GM10847 (cell line): ENCODE data around the gene RABGAP1L.

Experiments used
- POLR2A ChIP-seq: IDR thresholded peaks from 2 replicates; pipeline ENCODE4 v1.6.1; 2011; ENCODE audit not compliant: insufficient read length; ENCODE audit errors: extremely low read depth

RABGAP1L gene

GRCh38 chr1:174743654-174744561 lies 584.6 kb downstream of the RABGAP1L start:
- no peak for TF ChIP-seq POLR2A

- TF ChIP-seq POLR2A: no peak
Observed at GRCh38 chr1:174744886-174745285, 585.6 kb downstream of the RABGAP1L start.

DNA sequence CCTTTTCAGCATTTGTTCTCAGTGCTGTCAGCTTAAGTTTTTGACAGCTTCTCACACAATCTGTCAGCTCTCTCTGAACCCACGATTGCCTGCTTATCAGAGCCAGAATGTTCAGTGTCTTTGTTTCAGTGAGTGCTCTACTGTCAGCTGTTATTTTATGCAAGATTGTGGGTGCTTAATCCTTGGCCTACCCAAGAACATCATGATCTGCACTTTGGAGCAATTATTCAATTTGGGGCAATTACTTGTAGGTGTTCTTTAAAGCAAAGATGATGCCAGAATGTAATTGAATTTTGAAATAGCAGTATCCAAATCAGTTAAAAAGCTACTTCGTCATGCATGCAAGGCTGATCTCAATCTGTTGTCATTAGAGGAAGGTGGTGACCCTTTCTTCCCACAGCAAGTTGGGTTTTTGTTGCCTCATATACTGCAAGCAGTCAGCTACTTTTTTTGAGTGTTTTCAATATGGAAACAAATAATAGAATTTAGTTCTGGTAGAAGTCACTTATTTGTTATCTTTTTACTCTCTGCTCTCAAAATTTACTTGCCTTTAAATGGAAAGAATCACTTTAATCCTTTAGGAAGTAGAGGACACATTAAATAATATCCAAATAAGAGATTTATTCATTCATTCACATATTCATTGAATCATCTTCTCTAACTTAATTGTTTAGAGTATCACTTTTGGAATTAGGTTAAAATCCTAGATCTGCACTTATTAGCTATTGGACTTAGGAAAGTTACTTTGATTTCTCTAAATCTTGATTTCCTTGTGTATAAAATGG lies 586.9 kb downstream of the RABGAP1L start:
- TF ChIP-seq POLR2A: no peak

DNA sequence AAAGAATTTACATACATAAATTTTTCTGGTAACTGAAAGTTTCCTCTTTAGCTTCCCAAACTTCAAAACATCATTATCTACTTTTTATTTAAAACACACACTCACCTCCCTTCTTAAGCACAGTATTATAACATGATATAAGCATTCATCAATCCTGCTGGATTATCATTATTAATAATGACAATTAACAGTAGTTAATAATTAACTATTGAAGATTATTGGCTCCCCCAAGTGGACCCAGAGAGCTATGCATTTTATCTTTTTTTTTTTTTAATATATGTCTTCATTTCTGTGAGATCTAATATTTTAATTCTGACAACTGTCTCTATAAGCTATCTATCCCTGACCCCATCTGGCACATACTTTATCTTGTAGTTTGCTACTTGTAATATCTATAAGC lies 588.3 kb downstream of the RABGAP1L start:
- no peak for TF ChIP-seq POLR2A

- TF ChIP-seq POLR2A: no peak
Observed at GRCh38 chr1:174748586-174748985, 589.3 kb downstream of the RABGAP1L start.

- TF ChIP-seq POLR2A: no peak
Observed at GRCh38 chr1:174753131-174753530, 593.8 kb downstream of the RABGAP1L start.

GRCh38 chr1:174761335-174761734 lies 602.0 kb downstream of the RABGAP1L start:
- no peak for TF ChIP-seq POLR2A

DNA sequence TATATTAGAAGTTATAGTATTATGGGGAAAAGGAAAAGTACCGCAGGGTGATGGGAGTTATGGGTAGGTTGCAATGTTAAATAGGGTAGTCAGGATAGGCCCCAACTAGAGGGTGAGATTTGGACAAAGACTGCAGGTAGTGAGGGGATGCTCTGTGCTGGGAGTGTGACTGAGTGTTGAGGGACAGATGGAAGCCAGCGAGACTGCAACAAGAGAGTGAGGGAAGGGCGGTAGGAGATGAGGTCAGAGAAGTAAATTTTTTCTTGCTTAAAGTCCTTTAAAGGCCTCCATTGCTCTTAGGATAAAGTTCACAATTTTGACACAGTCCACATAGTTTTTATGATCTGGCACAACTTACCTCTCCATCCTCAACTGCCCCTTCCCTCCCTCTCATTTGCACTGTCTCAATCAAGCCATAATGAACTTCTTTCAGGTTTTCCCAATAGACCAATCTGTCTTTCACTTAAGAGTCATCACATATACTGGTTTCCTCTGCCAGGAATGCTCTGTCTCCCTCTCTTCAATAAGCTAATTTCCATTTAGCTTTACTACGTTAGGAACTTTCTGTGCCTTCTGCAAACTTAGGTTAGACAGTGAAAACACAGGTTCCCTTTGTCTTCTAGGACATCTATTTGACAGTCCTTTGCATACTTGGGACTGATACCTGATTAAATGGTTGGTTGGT lies 602.7 kb downstream of the RABGAP1L start:
- no peak for TF ChIP-seq POLR2A

GRCh38 chr1:174764191-174764590 lies 604.9 kb downstream of the RABGAP1L start:
- no peak for TF ChIP-seq POLR2A

GRCh38 chr1:174766727-174767126 lies 607.4 kb downstream of the RABGAP1L start:
- TF ChIP-seq POLR2A: no peak

DNA sequence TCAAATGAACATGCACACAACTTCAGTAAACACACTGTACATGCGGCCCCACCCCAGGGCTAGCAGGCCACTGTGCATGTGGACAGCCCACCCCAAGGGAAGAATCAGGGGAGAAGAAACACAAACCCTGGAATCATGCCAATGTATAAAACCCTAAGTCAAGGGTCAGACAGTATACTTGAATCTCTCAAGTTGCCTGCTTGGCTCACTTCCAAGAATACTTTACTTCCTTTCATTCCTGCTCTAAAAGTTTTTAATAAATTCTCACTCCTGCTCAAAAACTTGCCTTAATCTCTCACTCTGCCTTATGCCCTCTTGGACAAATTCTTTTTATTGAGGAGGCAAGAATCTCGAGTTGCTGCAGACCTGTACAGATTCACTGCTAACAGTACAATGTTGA lies 609.2 kb downstream of the RABGAP1L start:
- TF ChIP-seq POLR2A: no peak

- no peak for TF ChIP-seq POLR2A
Observed at GRCh38 chr1:174768949-174769348, 609.6 kb downstream of the RABGAP1L start.

GRCh38 chr1:174769961-174770549 lies 610.7 kb downstream of the RABGAP1L start:
- no peak for TF ChIP-seq POLR2A

- TF ChIP-seq POLR2A: no peak
Observed at GRCh38 chr1:174775621-174776020, 616.3 kb downstream of the RABGAP1L start.

DNA sequence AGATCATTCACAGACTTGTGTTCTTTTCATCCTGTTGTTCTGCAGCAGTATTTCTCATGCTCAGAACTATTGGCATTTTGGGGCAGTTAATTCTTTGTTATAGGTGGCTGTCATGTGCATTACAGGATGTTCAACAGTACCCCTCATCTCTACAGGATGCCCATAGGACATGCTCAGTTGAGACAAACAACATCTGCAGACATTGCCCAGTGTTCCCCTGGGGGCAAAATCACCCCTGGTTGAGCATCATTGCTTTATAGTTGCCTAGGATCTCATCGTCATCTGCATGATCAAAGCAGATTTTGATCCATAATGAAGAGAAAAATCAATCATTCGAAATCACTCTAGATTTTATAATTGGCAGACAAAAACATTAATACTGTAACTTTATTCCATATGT lies 617.9 kb downstream of the RABGAP1L start:
- TF ChIP-seq POLR2A: no peak
